ENCODE measurements around the gene GNAI3. TPM values are rescaled to one million over a fixed set of nuclear protein-coding genes. Genes with fewer than 3 reads are reported as not detected.

The GNAI3 gene
- total RNA-seq, 1 experiment from 2014 or later = 9.9 TPM

GRCh38 chr1:109527098-109527811, 21.2 kb upstream of the GNAI3 start:
- no peak for DNase-seq
- Histone ChIP-seq H3K4ac (ENCODE audit: low read depth, low read length) (no peak overlapping the region), H4K5ac (ENCODE audit: insufficient read length, low read depth, low read length) (no peak overlapping the region), H2BK12ac (ENCODE audit: insufficient read length, low read depth, low read length) (no peak overlapping the region), H2AFZ (ENCODE audit: low read length) (no peak overlapping the region), H3T11ph (ENCODE audit: low read length) (no peak overlapping the region), H3K4me1 (ENCODE audit: insufficient read depth, low read length) (no peaks in the 10 kb centered on the region), H2BK120ac (ENCODE audit: low read depth, low read length, poor library complexity, severe bottlenecking) (no peak overlapping the region), H3K9ac (ENCODE audit: extremely low read depth, insufficient read length, low read length) (no peak overlapping the region), H2BK20ac (ENCODE audit: low read depth, low read length, poor library complexity, severe bottlenecking) (no peak overlapping the region), H3K14ac (ENCODE audit: insufficient read depth, low read length) (no peak overlapping the region), H4K20me1 (ENCODE audit: control insufficient read depth, insufficient read depth, insufficient read length) (no peaks in the 10 kb centered on the region), H3K27me3 (ENCODE audit: insufficient read depth, low read length) (no peaks in the 10 kb centered on the region), H3K23me2 (ENCODE audit: insufficient read length, low read depth, low read length, poor library complexity, severe bottlenecking) (peaks cover 2% of the 10 kb centered on the region), H2BK15ac (ENCODE audit: low read depth, low read length) (no peak overlapping the region), H4K91ac (ENCODE audit: insufficient read length, low read depth, low read length) (no peak overlapping the region), H3K9me3 (ENCODE audit: control insufficient read depth, low read depth, low read length) (no peaks in the 10 kb centered on the region), H3K23ac (ENCODE audit: insufficient read length, low read depth, low read length) (no peak overlapping the region), H3K79me2 (ENCODE audit: insufficient read depth, low read length) (no peaks in the 10 kb centered on the region), H3K18ac (ENCODE audit: insufficient read length, low read depth, low read length) (no peak overlapping the region), H3K4me2 (ENCODE audit: insufficient read depth, insufficient read length, low read length) (no peak overlapping the region), H2AK5ac (ENCODE audit: insufficient read length, low read length) (no peak overlapping the region), H3K27ac (ENCODE audit: insufficient read length, low read depth, low read length) (no peak overlapping the region), H3K56ac (ENCODE audit: insufficient read length, low read depth, low read length) (no peak overlapping the region), H2BK5ac (ENCODE audit: insufficient read length, low read length) (no peak overlapping the region), H4K8ac (replicated peaks; ENCODE audit: insufficient read length, low read depth, low read length) (no peak overlapping the region), H3K79me1 (ENCODE audit: insufficient read depth, low read depth, low read length, poor library complexity, severe bottlenecking) (no peaks in the 10 kb centered on the region)
- TF ChIP-seq CTCF (conservative IDR thresholded peaks at IDR 0.05) = no peak
- Mint-ChIP-seq H3K4me3 (no peak overlapping the region), H3K36me3 (ENCODE audit: insufficient read depth in 1 of 3, low read depth in 3 of 3) (no peaks in the 10 kb centered on the region), H3K27ac (no peak overlapping the region; a peak in 1 of 7 replicates), H3K4me1 (0 out of 4 replicates have a peak, but pooled peaks cover 0 to 4% of the 10 kb centered on the region in 2 experiments), H3K9me3 (no peaks in the 10 kb centered on the region; a peak in 1 of 5 replicates), H3K27me3 (ENCODE audit: low read depth) (peaks cover 25% of the 10 kb centered on the region)
- no CpG with 5 or more reads among the region's 14 CpGs for WGBS (ENCODE audit: extremely low coverage, insufficient read length, low lambda C conversion rate)

All from H9 (cell line).